CD4-positive, alpha-beta T cell (primary cell): ENCODE data around the gene TNRC6B. TPM values are rescaled to one million over a fixed set of nuclear protein-coding genes. Genes with fewer than 3 reads are reported as not detected.
A peak's percentile ranks its signal among the peaks of the same experiment; 100 is the strongest.
"Not testable (repeated sequence)": the region's sequence is repeated elsewhere in the genome, so short reads cannot be mapped to it uniquely, and the experiment has no call there.

Experiments
- ATAC-seq: fragments of 200-7000 bp; cut with Tn5 transposase; one replicate; pipeline ENCODE4 v1.10.0; 2022; ENCODE audit warnings: mild to moderate bottlenecking; ENCODE audit not compliant: poor library complexity
- CTCF ChIA-PET: fragments of 350-600 bp; sonication (Branson Sonifier 250); formaldehyde crosslinking; loops from one replicate; lab custom pipeline; 2021; ENCODE audit warnings: antibody characterized with exemption, inconsistent platforms; lab: Charles Lee
- POLR2A ChIA-PET: fragments of 350-600 bp; sonication (Branson Sonifier 250); formaldehyde crosslinking; loops from one replicate; lab custom pipeline; 2021; ENCODE audit warnings: antibody characterized with exemption, inconsistent platforms; lab: Charles Lee
- DNase-seq, 14 experiments: peaks; one replicate each; pipeline ENCODE4 v3.0.0-alpha.2; 2013 to 2020; ENCODE audit warnings: mixed read lengths in 2 of 14
- H3K27ac ChIP-seq, 2 donors: one replicate each; pipeline versions ENCODE4 v1.5.1 to v1.7.0; 2013; ENCODE audit warnings: low read length in 2 of 2, low read depth in 1 of 2, mild to moderate bottlenecking in 1 of 2
- H3K27me3 ChIP-seq, 2 experiments: 1 replicate in 1 of 2; 2 replicates in 1 of 2; pipeline versions ENCODE4 v1.6.1 to v1.7.0; 2013; ENCODE audit warnings: low read length in 2 of 2, control low read depth in 1 of 2, mild to moderate bottlenecking in 1 of 2, moderate library complexity in 1 of 2; ENCODE audit not compliant: insufficient read depth in 2 of 2, control insufficient read depth in 1 of 2
- H3K36me3 ChIP-seq: one replicate; pipeline ENCODE4 v1.6.1; 2013; ENCODE audit warnings: low read length, control low read depth; ENCODE audit not compliant: insufficient read depth
- H3K4me1 ChIP-seq: one replicate; pipeline ENCODE4 v1.6.1; 2013; ENCODE audit warnings: low read length, control low read depth; ENCODE audit not compliant: insufficient read depth
- H3K4me3 ChIP-seq: one replicate; pipeline ENCODE4 v1.5.1; 2013; ENCODE audit warnings: mild to moderate bottlenecking, low read length, moderate library complexity
- H3K9me3 ChIP-seq, 2 experiments: 1 replicate in 1 of 2; 2 replicates in 1 of 2; pipeline versions ENCODE4 v1.6.1 to v1.7.0; 2013; ENCODE audit warnings: low read length in 2 of 2, mild to moderate bottlenecking in 2 of 2, control low read depth in 1 of 2, moderate library complexity in 1 of 2; ENCODE audit not compliant: control insufficient read depth in 1 of 2, insufficient read depth in 1 of 2
- H3K27ac Mint-ChIP-seq: one replicate; pipeline ENCODE4 v1.8.0; 2020; ENCODE audit warnings: mixed read lengths
- H3K27me3 Mint-ChIP-seq: one replicate; pipeline ENCODE4 v1.8.0; 2021; ENCODE audit warnings: mixed read lengths
- H3K36me3 Mint-ChIP-seq: one replicate; pipeline ENCODE4 v1.8.0; 2021; ENCODE audit warnings: low read depth, mixed read lengths
- H3K4me1 Mint-ChIP-seq: one replicate; pipeline ENCODE4 v1.8.0; 2021; ENCODE audit warnings: low read depth, mixed read lengths
- H3K4me3 Mint-ChIP-seq: one replicate; pipeline ENCODE4 v1.8.0; 2020; ENCODE audit warnings: mild to moderate bottlenecking, mixed read lengths
- H3K9me3 Mint-ChIP-seq: one replicate; pipeline ENCODE4 v1.8.0; 2020; ENCODE audit warnings: mixed read lengths
- CTCF ChIP-seq: fragments of 200-600 bp; IDR thresholded peaks from one replicate; pipeline ENCODE4 v1.8.0; 2022; ENCODE audit warnings: antibody characterized with exemption, mild to moderate bottlenecking
- intact Hi-C, 2 experiments: fragments of 100-400 bp; cut with DNase I in 1 of 2; cut with micrococcal nuclease in 1 of 2; formaldehyde crosslinking; loops; one replicate each; pipeline versions ENCODE4 v1.15.1 to v1.9.0; 2023 to 2025; cut with DNase I, micrococcal nuclease
- total RNA-seq, 174 experiments: library from RNA in 2 of 174; stranded (reverse) in 2 of 174; gene quantifications; one replicate each; pipeline ENCODE4 v1.2.3 and lab custom pipeline; 2021 to 2026

The TNRC6B gene
- total RNA-seq, 2 experiments from 2014 or later = 110 to 111 TPM

- Histone ChIP-seq H3K9me3 (no peaks in the 10 kb centered on the region), H3K4me1 (peaks cover 91% of the 10 kb centered on the region), H3K27me3 (no peaks in the 10 kb centered on the region), H3K27ac (peak overlapping the region; percentile 37 to 57), H3K36me3 (peaks cover 3% of the 10 kb centered on the region), H3K4me3 (no peak overlapping the region)
- Mint-ChIP-seq H3K4me3 (peak overlapping the region; percentile 20), H3K4me1 (peaks cover 89% of the 10 kb centered on the region), H3K27ac (peak overlapping the region; percentile 91), H3K9me3 (no peaks in the 10 kb centered on the region), H3K36me3 (peaks cover 19% of the 10 kb centered on the region), H3K27me3 (no peaks in the 10 kb centered on the region)
- TF ChIP-seq CTCF = no peak
- DNase-seq (no peak), ATAC-seq (no peak)
- ChIA-PET CTCF (interaction anchor here (0.6 to 0.7 kb wide), 3 partner anchors 33 to 127 kb away, joined by 3 read pairs; no protein-coding TSS in a partner anchor), POLR2A (interaction anchor here (0.6 to 1.2 kb wide), 4 partner anchors 23 to 901 kb away, joined by 3 to 5 read pairs (median 4); partner anchors contain the start of gene TNRC6B)
- intact Hi-C loops = loop anchor here in 1 of 2 experiments (5.0 kb wide), 1 partner anchor 42 kb away; the partner anchor contains the start of gene TNRC6B
These were observed 41.1 kb downstream of the TNRC6B start for GRCh38 chr22:40218723-40219294.

- no peaks in the 10 kb centered on the region for H3K27me3 Mint-ChIP-seq
- Histone ChIP-seq H3K36me3 (peaks cover 3% of the 10 kb centered on the region), H3K27ac (no peak overlapping the region), H3K27me3 (no peaks in the 10 kb centered on the region), H3K9me3 (no peaks in the 10 kb centered on the region), H3K4me3 (no peak overlapping the region), H3K4me1 (peaks cover 93% of the 10 kb centered on the region)
- peak overlapping the region; percentile 91 for H3K27ac Mint-ChIP-seq
- ChIA-PET CTCF (interaction anchor here (1.0 kb wide), 1 partner anchor 27 kb away, joined by 3 read pairs; no protein-coding TSS in a partner anchor), POLR2A (interaction anchor here (0.6 to 2.2 kb wide), 6 partner anchors 23 to 176 kb away, joined by 3 to 9 read pairs (median 3); no protein-coding TSS in a partner anchor)
- H3K9me3 Mint-ChIP-seq = no peaks in the 10 kb centered on the region
- TF ChIP-seq CTCF = no peak
- H3K4me3 Mint-ChIP-seq = no peak overlapping the region
- H3K4me1 Mint-ChIP-seq = peaks cover 86% of the 10 kb centered on the region
- no peak for ATAC-seq
- H3K36me3 Mint-ChIP-seq = peaks cover 28% of the 10 kb centered on the region
- no peak for DNase-seq
- intact Hi-C loops = no loop called here
These were observed 42.8 kb downstream of the TNRC6B start for GRCh38 chr22:40220316-40221054.

- Histone ChIP-seq H3K4me1 (peaks cover 88% of the 10 kb centered on the region), H3K9me3 (no peaks in the 10 kb centered on the region), H3K4me3 (no peak overlapping the region), H3K36me3 (peaks cover 3% of the 10 kb centered on the region), H3K27me3 (no peaks in the 10 kb centered on the region), H3K27ac (no peak overlapping the region)
- Mint-ChIP-seq H3K27ac (peak overlapping the region; percentile 91), H3K4me1 (peaks cover 85% of the 10 kb centered on the region), H3K36me3 (peaks cover 28% of the 10 kb centered on the region), H3K27me3 (no peaks in the 10 kb centered on the region), H3K9me3 (no peaks in the 10 kb centered on the region), H3K4me3 (no peak overlapping the region)
- no peak for TF ChIP-seq CTCF
- DNase-seq (no peak), ATAC-seq (no peak)
- CTCF ChIA-PET = interaction anchor here (1.0 kb wide), 1 partner anchor 28 kb away, joined by 3 read pairs; no protein-coding TSS in a partner anchor
- intact Hi-C loops = no loop called here
- POLR2A ChIA-PET = interaction anchor here (1.2 to 2.2 kb wide), 3 partner anchors 28 to 177 kb away, joined by 3 to 9 read pairs (median 3); no protein-coding TSS in a partner anchor
These were observed 43.3 kb downstream of the TNRC6B start for GRCh38 chr22:40221055-40221414.

- H3K4me1 ChIP-seq = peaks cover 73% of the 10 kb centered on the region
- peaks cover 78% of the 10 kb centered on the region for H3K4me1 Mint-ChIP-seq
- H3K9me3 ChIP-seq, H3K4me3 Mint-ChIP-seq, intact Hi-C loops, H3K36me3 ChIP-seq, H3K9me3 Mint-ChIP-seq, CTCF ChIA-PET, H3K4me3 ChIP-seq, H3K27me3 ChIP-seq, H3K27me3 Mint-ChIP-seq, H3K27ac ChIP-seq, ATAC-seq, DNase-seq: not testable (repeated sequence)
- POLR2A ChIA-PET = interaction anchor here (0.8 kb wide), 1 partner anchor 125 kb away, joined by 3 read pairs; no protein-coding TSS in a partner anchor
- peaks cover 39% of the 10 kb centered on the region for H3K36me3 Mint-ChIP-seq
- H3K27ac Mint-ChIP-seq = peak overlapping the region; percentile 81
These were observed 45.3 kb downstream of the TNRC6B start for GRCh38 chr22:40222979-40223378.
